Tibial nerve (tissue), 4 donors: ENCODE data around the gene SLC22A24.

Source experiments
- EP300 ChIP-seq, 2 donors: sonication (generic); formaldehyde crosslinking; IDR thresholded peaks; one replicate each; pipeline ENCODE4 v1.6.1; 2017; ENCODE audit warnings: antibody characterized with exemption in 2 of 2, mild to moderate bottlenecking in 1 of 2
- POLR2A ChIP-seq, 2 donors: fragments of 450-650 bp; IDR thresholded peaks; one replicate each; pipeline ENCODE4 v1.6.1; 2017; ENCODE audit warnings: antibody characterized with exemption in 2 of 2, mild to moderate bottlenecking in 2 of 2, moderate library complexity in 2 of 2
- TF ChIP-seq, protein P1 (sequence below), 5 experiments: fragments of 200-600 bp in 3 of 5; fragments of 450-650 bp in 2 of 5; sonication (generic) in 3 of 5; IDR thresholded peaks; one replicate each; pipeline ENCODE4 v1.5.1; 2016 to 2019; ENCODE audit warnings: antibody characterized with exemption in 5 of 5, mild to moderate bottlenecking in 3 of 5, moderate library complexity in 2 of 5

- TF ChIP-seq POLR2A (IDR thresholded peaks at IDR 0.05) = no peak
- TF ChIP-seq, protein P1, sequence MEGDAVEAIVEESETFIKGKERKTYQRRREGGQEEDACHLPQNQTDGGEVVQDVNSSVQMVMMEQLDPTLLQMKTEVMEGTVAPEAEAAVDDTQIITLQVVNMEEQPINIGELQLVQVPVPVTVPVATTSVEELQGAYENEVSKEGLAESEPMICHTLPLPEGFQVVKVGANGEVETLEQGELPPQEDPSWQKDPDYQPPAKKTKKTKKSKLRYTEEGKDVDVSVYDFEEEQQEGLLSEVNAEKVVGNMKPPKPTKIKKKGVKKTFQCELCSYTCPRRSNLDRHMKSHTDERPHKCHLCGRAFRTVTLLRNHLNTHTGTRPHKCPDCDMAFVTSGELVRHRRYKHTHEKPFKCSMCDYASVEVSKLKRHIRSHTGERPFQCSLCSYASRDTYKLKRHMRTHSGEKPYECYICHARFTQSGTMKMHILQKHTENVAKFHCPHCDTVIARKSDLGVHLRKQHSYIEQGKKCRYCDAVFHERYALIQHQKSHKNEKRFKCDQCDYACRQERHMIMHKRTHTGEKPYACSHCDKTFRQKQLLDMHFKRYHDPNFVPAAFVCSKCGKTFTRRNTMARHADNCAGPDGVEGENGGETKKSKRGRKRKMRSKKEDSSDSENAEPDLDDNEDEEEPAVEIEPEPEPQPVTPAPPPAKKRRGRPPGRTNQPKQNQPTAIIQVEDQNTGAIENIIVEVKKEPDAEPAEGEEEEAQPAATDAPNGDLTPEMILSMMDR (IDR thresholded peaks at IDR 0.05) = no peak
- TF ChIP-seq EP300 (IDR thresholded peaks at IDR 0.05) = no peak
Measured at GRCh38 chr11:63179432-63180041, 35.5 kb upstream of the SLC22A24 start.
